GM13976 (cell line): Measurements from ENCODE around the gene C1orf74.

Source experiments
- DNase-seq: peaks from one replicate; pipeline ENCODE4 v3.0.0; 2012; ENCODE audit warnings: low spot score
- in situ Hi-C: fragments of 300-500 bp; cut with MboI; formaldehyde crosslinking; loops from one replicate; pipeline ENCODE4 v1.12.0; 2022; ENCODE audit warnings: low sequenced_read_pairs, mixed read lengths, inconsistent platforms; ENCODE audit not compliant: unreplicated experiment
- TF ChIP-seq, protein P1 (sequence below): IDR thresholded peaks from 2 replicates; pipeline ENCODE4 v1.5.1; 2012; ENCODE audit warnings: borderline replicate concordance, mild to moderate bottlenecking; ENCODE audit not compliant: insufficient read depth; ENCODE audit errors: extremely low read depth, missing control alignments, control extremely low read depth

The C1orf74 gene

DNA sequence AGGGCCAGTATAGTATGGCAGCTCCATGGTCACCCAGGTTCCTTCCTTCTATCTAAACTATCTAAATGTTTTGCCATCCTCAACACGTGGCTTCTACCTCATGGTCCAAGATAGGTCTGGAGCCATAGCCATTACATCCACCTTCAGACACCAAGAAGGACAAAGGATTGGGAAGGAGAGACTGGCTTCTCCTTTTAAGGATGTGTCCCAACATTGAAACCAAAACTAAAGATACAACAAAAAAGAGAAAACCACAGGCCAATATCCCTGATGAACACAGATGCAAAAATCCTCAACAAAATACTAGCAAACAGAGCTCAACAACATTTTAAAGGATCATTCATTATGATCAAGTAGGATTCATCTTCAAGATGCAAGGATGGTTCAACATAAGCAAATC, 54.9 kb downstream of the C1orf74 start:
- in situ Hi-C loops: no loop called here
- TF ChIP-seq, protein P1, sequence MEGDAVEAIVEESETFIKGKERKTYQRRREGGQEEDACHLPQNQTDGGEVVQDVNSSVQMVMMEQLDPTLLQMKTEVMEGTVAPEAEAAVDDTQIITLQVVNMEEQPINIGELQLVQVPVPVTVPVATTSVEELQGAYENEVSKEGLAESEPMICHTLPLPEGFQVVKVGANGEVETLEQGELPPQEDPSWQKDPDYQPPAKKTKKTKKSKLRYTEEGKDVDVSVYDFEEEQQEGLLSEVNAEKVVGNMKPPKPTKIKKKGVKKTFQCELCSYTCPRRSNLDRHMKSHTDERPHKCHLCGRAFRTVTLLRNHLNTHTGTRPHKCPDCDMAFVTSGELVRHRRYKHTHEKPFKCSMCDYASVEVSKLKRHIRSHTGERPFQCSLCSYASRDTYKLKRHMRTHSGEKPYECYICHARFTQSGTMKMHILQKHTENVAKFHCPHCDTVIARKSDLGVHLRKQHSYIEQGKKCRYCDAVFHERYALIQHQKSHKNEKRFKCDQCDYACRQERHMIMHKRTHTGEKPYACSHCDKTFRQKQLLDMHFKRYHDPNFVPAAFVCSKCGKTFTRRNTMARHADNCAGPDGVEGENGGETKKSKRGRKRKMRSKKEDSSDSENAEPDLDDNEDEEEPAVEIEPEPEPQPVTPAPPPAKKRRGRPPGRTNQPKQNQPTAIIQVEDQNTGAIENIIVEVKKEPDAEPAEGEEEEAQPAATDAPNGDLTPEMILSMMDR: no peak
- DNase-seq: no peak
